DLD1 (cell line): ENCODE measurements around the gene UNC13D.
"Not testable (repeated sequence)": the region's sequence is repeated elsewhere in the genome, so short reads cannot be mapped to it uniquely, and the experiment has no call there.

ENCODE experiments used
- in situ Hi-C: cut with HindIII; loops from 2 replicates; pipeline ENCODE4 v1.10.0; 2017; ENCODE audit warnings: low sequenced_read_pairs

UNC13D gene

DNA sequence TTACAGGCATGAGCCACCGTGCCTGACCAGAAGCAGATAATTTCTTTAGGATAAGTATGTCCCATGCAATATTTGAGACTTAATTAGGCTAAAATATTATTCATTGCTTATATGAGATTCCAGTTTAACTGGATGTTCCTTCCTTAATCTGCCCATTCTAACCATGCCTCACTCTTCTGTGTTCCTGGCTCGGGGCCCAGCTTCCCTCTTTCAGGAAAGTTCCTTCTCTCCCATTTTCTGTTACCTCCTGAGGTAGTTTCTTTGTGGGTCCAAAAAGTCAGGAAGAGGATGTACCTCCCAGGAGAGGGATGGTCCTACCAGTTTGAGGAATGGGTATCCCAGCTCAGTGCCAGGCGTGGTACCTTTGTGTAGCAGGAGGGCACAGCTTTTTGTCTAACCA lies 36.3 kb downstream of the UNC13D start:
- in situ Hi-C loops, result no loop called here

GRCh38 chr17:75806822-75807500 lies 37.2 kb downstream of the UNC13D start:
- in situ Hi-C loops, result no loop called here

DNA sequence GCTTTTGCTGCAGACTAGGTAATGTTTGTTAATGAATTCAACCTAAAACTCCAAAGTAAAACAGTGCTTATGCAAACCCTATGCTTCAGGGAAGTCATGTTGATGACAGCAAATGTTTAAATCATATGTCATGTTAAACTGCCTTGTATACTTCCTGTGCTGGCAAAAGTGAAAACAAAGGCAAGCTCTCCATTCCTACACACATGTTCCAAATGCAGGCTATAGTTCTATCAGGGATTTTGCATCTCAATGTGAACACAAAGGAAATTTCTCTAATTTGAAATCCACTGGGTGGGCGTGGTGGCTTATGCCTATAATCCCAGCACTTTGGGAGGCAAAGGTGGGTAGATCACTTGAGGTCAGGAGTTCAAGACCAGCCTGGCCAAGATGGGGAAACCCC lies 40.3 kb downstream of the UNC13D start:
- in situ Hi-C loops, result no loop called here

DNA sequence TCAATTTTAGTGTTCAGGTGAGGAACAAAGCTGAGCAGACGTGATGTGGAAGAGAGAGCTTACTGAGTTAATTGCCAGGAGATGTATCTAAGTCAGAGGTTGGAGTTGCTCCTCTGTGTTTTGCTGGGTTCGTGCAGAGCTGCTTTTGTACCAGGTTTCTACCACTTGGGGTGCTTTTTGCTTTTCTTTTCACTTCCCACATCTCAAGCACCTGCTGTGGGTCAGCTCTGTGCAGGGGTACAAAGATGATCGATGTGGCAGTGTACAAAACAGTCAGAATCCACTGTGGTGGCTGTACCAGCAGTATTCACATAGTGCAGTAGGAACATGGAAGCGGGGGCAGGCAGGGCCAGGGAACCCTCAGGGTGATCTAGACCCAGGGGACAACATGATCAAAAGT lies 44.8 kb downstream of the UNC13D start:
- in situ Hi-C loops, result no loop called here

DNA sequence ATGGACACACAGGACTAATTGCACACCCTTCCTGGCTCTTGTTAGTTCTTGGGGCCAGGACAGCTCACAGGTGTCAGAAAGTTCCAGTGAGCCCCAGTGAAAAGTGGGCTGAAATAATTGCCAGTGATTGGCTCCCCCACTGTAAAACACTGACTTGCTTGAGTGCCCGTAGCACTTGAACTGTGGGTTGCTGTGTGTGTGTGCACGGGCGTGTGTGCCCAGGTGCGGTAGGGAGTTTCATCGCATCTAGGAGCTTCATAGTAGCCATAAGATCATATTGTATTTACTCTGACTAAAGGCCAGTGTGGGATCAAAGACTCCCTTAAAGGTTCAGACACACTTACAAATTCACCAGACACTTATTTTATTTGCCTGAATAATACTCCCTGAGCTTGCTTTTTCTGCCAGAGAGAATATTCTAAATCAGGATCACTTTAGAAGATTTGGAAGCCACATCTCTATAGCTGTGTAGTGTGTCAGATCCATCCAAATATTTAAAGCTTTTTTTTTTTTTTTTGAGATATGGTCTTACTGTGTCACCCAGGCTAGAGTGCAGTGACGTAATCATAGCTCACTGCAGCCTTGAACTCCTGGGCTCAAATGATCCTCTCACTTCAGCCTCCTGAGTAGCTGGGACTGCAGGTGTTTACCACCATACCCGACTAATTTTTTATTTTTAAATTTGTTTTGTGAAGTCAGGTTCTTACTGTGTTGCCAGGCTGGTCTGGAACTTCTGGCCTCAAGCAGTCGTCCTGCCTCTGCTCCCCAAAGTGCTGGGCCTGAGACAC lies 48.2 kb downstream of the UNC13D start:
- in situ Hi-C loops, result no loop called here

DNA sequence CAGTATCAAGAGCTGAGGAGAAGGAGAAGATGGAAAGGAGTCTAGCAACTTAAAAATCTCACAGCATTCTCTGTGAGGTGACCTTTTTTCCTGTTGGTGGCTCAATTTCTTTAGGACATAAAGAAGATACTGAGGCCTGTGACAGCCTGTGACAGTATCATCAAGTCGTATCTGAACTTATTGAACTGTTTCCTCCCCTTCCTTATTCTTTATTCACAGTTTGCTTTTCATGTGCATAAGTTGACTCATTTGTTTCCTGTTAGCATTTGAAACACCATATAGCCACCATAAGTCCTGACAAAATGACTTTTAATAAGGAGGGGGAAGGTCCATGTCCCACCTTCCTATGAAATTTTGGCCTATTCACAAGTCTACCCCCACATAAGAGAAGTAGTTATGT lies 50.7 kb downstream of the UNC13D start:
- in situ Hi-C loops, result no loop called here

DNA sequence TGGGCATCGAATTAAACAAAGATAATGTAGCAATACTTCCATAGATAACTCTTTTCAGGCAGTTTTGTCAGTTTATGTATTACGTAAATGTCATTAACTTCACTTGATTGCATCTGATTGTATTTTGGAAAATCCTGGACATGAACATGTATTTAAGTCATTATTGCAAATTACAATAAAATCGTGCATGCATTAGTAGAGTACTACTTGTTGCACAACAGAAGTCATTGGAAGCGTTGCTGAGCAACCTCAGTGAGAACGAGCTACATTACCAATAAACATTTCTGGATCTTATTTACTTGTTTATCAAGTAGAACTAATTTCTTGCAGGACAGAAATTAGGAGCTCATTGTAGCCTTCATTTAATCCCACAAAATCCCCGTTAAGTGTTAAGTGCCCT lies 53.0 kb downstream of the UNC13D start:
- in situ Hi-C loops, result no loop called here

DNA sequence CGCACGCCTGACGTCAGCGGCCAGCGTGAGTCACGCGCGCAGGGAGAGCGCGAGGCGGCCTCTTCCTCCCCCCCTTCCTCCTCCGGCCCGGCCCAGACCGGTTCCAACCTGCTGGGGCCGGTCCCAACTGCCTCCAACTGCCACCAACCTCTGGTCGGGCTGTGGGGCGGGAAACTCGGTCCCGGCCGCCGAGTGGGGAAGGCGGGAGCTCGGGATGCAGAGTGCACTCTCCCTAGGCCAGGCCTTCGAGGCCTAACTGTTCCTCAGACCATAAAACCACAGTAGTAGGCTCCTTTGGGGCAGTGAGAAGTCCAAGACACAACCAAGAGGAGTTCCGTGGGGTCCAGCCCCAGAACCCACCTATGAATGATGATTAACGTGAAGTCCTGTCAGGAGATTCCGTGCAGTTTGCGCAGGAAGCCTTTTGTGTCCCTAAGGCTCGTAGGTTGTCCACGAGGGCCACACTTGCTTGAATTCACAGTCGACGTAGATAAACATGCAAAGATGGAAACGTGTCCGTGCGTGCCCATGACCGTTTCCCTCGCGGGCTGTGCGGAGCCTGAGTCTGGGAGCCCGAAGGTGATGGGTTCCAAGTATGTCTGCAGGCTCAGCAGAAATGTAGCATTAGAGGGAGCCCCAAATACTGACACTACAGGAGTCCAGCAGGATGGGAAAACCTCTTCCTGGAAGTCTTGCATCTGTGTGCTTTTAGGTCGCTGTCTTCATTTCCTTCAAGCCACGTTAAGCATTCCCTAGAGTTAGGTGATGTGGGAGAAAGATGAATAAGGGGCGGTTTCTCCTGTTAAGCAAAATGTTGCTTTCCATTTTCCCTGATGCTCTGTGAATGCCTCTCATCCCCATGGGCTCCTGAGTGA lies 59.0 kb downstream of the UNC13D start:
- in situ Hi-C loops, result no loop called here

GRCh38 chr17:75784473-75785015 lies 59.7 kb downstream of the UNC13D start, which contains the start of gene UNK:
Gene UNK (plus strand): TSS chr17:75784806. CDS start chr17:75784881, 75 bp downstream.
- in situ Hi-C loops, result no loop called here

GRCh38 chr17:75783803-75784472 lies 60.3 kb downstream of the UNC13D start:
- in situ Hi-C loops, result no loop called here

DNA sequence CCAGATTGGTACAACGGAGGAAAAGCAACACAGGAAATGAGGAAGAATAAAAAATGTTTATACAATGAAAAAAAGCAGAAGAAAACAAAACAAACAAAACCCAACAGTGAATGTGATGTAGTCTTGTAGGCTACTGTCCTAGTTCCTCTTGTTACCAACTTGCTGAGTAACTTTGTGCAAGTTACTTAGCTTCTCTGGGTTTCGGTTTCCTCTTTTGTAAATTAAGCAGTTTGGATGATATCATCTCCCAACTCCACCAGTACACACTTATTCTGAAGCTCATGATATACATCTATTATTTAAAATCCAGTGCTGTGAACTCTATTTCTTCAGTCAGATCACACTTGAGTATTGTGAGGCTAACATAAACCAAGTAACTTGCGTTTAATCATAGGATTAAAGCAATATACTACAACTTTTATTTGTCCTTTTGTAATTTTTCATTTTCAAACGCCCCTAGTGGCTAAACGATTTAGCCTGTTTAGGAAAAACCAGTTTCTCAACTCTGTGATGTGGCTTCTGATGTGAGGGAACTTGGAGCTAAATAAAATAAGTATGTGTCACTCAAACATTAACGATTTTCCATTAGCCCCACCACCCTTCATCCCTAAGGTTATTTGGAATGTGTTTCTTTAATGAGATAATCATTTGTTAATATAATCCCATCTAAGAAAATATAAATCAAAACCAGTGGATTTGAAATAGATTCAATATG lies 61.0 kb downstream of the UNC13D start:
- in situ Hi-C loops, result no loop called here

GRCh38 chr17:75779987-75780889 lies 64.0 kb downstream of the UNC13D start:
- in situ Hi-C loops, result no loop called here

DNA sequence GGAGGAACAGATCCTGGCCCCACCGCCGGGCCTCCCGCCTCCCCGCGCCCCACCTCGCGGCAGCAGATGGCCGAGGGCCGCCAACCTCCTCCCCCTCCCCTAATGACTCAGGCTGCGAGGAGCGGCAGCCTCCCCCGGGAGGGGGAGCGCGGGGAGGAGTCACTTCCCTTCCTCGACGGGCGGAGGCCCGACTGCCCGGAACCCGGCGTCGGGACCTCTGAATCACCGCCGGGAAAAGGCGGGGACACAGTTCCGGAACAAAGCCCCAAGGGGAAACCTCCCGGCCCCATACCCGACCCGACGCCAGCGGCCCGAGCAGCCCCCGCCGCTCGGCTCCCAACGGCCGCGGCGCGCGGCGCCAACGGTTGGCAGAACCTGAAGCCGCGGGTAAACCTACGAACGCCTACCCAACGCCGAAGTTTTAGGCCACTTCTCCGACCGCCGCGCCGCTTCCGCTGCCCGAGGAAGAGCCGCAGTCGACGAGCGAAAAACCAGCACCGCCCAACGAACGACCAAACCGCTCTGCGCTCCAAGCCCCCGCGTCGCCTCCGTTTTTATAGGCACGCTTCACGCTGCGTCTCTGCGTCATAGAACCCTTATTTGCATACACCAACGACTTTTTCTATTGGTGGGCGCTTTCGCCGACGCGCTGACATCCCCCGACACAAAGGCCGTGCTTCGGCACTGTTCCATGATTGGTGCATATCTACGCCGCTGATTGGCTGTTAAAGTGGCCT lies 64.8 kb downstream of the UNC13D start:
- in situ Hi-C loops, result no loop called here

- in situ Hi-C loops, result no loop called here
These were observed 65.3 kb downstream of the UNC13D start for GRCh38 chr17:75778861-75779249.

GRCh38 chr17:75778066-75778860 lies 65.9 kb downstream of the UNC13D start:
- in situ Hi-C loops, result not testable (repeated sequence)

DNA sequence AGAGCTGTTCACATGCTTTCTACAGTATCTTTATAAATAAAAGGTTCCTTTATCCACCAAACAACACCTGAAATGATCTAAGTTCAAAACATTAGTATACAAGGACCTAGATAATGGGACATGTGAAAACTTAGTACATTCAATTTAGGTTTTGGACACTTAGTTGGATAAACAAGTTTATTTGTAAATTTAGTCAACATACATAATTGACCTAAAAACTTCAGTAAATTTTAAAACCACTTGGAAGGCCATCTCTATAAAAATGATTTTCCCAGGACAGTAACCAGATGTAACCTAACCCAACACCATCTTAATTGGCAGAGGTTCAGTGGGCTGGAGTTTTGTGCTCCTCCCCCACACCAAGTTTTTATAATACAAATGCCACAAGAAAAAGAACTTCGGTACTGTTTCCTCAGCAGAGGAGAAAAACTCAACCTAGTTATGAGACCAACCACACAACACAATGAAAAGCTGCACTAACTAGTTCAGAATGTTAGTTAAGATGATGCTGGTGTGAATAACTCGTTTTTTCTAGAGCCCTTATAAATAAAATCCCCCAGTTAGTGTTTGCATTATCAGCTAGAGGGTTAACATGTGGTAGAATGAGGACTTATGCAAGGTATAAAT lies 66.8 kb downstream of the UNC13D start:
- in situ Hi-C loops, result no loop called here
